HEK293 (cell line): ENCODE data around the gene RNPS1.

Experiments
- CTCF ChIA-PET: fragments of 350-600 bp; formaldehyde crosslinking; extraction: SDS; loops from one replicate; lab custom pipeline; 2021; ENCODE audit warnings: antibody characterized with exemption; lab: Yijun Ruan, JAX
- POLR2A ChIA-PET: fragments of 300-600 bp; formaldehyde crosslinking; extraction: SDS; loops from one replicate; lab custom pipeline; 2020; ENCODE audit warnings: antibody characterized with exemption, inconsistent platforms; lab: Yijun Ruan, JAX
- H3K27ac ChIP-seq: fragments of 200-500 bp; sonication (Bioruptor generic); 2 replicates; pipeline ENCODE4 v1.5.1; 2014; ENCODE audit warnings: low read depth, low read length, control low read depth, inconsistent platforms; ENCODE audit errors: extremely low read depth
- H3K36me3 ChIP-seq, 2 experiments: fragments of 200-500 bp in 1 of 2; sonication (Bioruptor generic) in 1 of 2; 1 replicate in 1 of 2; 2 replicates in 1 of 2; pipeline ENCODE4 v1.5.1; 2014 to 2017; ENCODE audit warnings: inconsistent platforms in 2 of 2, low read length in 2 of 2; ENCODE audit not compliant: control insufficient read depth in 2 of 2, insufficient read depth in 1 of 2
- H3K4me1 ChIP-seq: fragments of 200-500 bp; sonication (Bioruptor generic); 2 replicates; pipeline ENCODE4 v1.5.1; 2014; ENCODE audit warnings: mild to moderate bottlenecking, low read length, inconsistent platforms; ENCODE audit not compliant: control insufficient read depth, insufficient read depth
- H3K4me3 ChIP-seq: 2 replicates; pipeline ENCODE4 v1.5.1; 2011; ENCODE audit warnings: low read depth, mild to moderate bottlenecking, control low read depth, low read length, moderate library complexity
- H3K9me3 ChIP-seq: fragments of 200-500 bp; sonication (Bioruptor generic); 2 replicates; pipeline ENCODE4 v1.5.1; 2014; ENCODE audit warnings: low read depth, low read length, inconsistent platforms; ENCODE audit not compliant: control insufficient read depth, insufficient read depth
- KLF1 ChIP-seq: fragments of 450-650 bp; formaldehyde crosslinking; IDR thresholded peaks from 2 replicates; pipeline ENCODE4 v1.5.1; 2016; ENCODE audit warnings: missing biosample characterization, missing genetic modification characterization
- KLF16 ChIP-seq: fragments of 450-650 bp; formaldehyde crosslinking; IDR thresholded peaks from 2 replicates; pipeline ENCODE4 v1.5.1; 2017; ENCODE audit warnings: missing biosample characterization, missing genetic modification characterization
- OVOL3 ChIP-seq: fragments of 450-650 bp; formaldehyde crosslinking; IDR thresholded peaks from 2 replicates; pipeline ENCODE4 v1.5.1; 2016; ENCODE audit warnings: missing biosample characterization, missing genetic modification characterization
- ZFHX2 ChIP-seq: fragments of 450-650 bp; formaldehyde crosslinking; conservative IDR thresholded peaks from 2 replicates; pipeline ENCODE4 v1.5.1; 2016; ENCODE audit warnings: missing biosample characterization, missing genetic modification characterization
- ZNF48 ChIP-seq: fragments of 450-650 bp; formaldehyde crosslinking; IDR thresholded peaks from 2 replicates; pipeline ENCODE4 v1.5.1; 2016; ENCODE audit warnings: missing biosample characterization, missing genetic modification characterization
- ZNF600 ChIP-seq: fragments of 450-650 bp; formaldehyde crosslinking; IDR thresholded peaks from 2 replicates; pipeline ENCODE4 v1.5.1; 2016; ENCODE audit warnings: missing biosample characterization, missing genetic modification characterization
- ZNF76 ChIP-seq: fragments of 450-650 bp; formaldehyde crosslinking; IDR thresholded peaks from 2 replicates; pipeline ENCODE4; 2016; ENCODE audit warnings: low read depth, missing biosample characterization, missing genetic modification characterization, borderline replicate concordance
- TF ChIP-seq, protein P1 (sequence below): fragments of 450-650 bp; formaldehyde crosslinking; IDR thresholded peaks from 2 replicates; pipeline ENCODE4 v1.5.1; 2017; ENCODE audit warnings: missing biosample characterization, missing genetic modification characterization
- TF ChIP-seq, protein P2 (sequence below): fragments of 450-650 bp; formaldehyde crosslinking; IDR thresholded peaks from 2 replicates; pipeline ENCODE4 v1.5.1; 2016; ENCODE audit warnings: missing biosample characterization, missing genetic modification characterization, low read depth

Gene RNPS1

DNA sequence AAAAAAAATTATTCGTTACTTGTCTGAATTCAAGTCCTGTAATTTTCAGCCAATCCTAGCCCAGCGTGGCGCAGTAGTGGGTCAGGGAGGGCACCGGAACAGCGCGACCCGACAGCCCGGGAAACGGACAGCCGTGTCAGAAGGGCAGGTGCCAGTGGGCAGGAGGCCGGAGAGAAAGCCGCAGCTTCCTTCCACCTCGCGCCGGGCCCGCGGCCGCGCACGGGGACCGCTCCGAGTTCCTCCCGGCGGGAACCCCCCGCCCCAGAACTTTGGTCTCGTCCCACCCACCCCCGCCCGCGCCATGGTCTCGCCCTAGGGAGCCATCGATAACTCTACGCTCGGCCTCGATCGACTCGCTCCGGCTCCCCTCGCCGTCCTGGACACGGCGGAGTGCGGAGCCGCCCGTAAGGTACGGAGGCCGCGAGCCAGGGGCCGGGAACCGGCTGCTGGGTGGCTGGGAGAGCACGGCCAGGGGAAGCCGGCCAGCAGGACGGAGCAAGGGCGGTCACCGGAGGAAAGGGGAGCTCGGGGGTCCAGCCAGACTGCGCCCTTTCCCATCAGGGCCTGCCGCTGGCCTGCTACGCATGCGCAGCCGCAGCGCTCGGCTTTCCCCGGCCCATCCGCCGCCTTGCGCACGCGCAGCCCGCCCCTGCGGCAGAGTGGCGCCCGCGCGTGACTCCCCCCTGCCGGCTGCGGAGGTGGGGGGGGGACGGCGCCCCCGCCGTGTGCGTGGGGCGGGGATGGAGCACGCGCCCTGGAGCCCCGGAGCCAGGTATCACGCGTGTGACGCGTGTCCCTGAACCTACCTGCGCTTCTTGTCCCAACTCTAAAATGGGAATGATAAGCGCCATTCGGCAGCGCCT is 62.6 kb downstream of the RNPS1 start, which contains the start of gene MLST8 (continued):
- TF ChIP-seq, protein P1, sequence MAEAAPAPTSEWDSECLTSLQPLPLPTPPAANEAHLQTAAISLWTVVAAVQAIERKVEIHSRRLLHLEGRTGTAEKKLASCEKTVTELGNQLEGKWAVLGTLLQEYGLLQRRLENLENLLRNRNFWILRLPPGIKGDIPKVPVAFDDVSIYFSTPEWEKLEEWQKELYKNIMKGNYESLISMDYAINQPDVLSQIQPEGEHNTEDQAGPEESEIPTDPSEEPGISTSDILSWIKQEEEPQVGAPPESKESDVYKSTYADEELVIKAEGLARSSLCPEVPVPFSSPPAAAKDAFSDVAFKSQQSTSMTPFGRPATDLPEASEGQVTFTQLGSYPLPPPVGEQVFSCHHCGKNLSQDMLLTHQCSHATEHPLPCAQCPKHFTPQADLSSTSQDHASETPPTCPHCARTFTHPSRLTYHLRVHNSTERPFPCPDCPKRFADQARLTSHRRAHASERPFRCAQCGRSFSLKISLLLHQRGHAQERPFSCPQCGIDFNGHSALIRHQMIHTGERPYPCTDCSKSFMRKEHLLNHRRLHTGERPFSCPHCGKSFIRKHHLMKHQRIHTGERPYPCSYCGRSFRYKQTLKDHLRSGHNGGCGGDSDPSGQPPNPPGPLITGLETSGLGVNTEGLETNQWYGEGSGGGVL: peak; percentile 76; the same call in 1 of the 2 replicates
- TF ChIP-seq, protein P2, sequence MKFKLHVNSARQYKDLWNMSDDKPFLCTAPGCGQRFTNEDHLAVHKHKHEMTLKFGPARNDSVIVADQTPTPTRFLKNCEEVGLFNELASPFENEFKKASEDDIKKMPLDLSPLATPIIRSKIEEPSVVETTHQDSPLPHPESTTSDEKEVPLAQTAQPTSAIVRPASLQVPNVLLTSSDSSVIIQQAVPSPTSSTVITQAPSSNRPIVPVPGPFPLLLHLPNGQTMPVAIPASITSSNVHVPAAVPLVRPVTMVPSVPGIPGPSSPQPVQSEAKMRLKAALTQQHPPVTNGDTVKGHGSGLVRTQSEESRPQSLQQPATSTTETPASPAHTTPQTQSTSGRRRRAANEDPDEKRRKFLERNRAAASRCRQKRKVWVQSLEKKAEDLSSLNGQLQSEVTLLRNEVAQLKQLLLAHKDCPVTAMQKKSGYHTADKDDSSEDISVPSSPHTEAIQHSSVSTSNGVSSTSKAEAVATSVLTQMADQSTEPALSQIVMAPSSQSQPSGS: no peak
- TF ChIP-seq OVOL3 (peak; percentile 52; the same call in 1 of the 2 replicates), KLF1 (tag by site-specific recombination) (peak; percentile 42; the same call in 1 of the 2 replicates), ZNF76 (tag by site-specific recombination) (peak; percentile 85), KLF16 (tag by site-specific recombination) (no peak; the same call in 1 of the 2 replicates), ZNF48 (tag by site-specific recombination) (no peak)

DNA sequence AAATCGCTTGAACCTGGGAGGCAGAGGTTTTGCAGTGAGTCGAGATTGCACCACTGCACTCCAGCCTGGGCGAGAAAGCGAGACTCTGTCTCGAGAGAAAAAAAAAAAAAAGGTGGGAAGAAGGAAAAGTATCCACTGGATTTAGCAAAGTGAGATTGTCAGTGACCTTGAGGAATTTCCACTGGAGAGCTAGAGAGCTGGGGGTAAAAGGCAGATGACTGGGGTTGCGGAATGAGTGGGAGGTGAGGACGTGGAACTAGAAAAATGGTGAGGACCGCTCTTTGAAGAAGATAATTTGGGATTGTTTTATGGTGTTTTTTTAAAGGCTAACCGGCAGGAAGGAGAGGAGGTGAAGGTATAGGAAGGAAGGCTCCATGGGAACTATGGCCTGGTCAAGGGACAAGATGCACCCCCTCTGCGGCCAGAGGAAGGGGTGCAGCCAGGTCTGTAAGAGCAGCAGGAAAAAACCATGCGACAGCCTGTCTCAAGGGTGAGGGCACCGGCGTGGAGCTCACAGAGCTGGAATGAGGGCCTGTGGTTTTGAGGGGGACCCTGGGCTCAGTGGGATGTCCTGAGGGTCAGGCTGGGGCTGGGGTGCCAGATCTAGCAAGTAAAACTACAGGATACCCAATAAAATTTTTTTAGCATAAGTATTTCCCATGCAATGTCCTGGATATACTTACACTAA is 63.4 kb downstream of the RNPS1 start:
- peaks cover 0 to 30% of the 10 kb centered on the region in 2 experiments; a peak in 1 of 3 replicates for H3K36me3 ChIP-seq
- no peaks in the 10 kb centered on the region for H3K9me3 ChIP-seq
- peak; percentile 26 for TF ChIP-seq ZFHX2 (tag by site-specific recombination)
- no peak for TF ChIP-seq ZNF76 (tag by site-specific recombination)
- TF ChIP-seq ZNF600 (tag by site-specific recombination): 0 out of 2 replicates have a peak, but pooled peaks have one; percentile 35
- ChIA-PET CTCF (interaction anchor here (0.6 to 1.7 kb wide), 3 partner anchors 10 to 263 kb away, joined by 3 to 6 read pairs (median 4); no protein-coding TSS in a partner anchor), POLR2A (interaction anchor here (0.6 to 4.3 kb wide), 7 partner anchors 10 to 263 kb away, joined by 3 to 22 read pairs (median 5); partner anchors contain the start of genes PGP, TBL3 and TRAF7)
- peak overlapping the region; percentile 90; the same call in 1 of the 2 replicates for H3K27ac ChIP-seq
- H3K4me3 ChIP-seq: peak overlapping the region; percentile 96
- H3K4me1 ChIP-seq: no peaks in the 10 kb centered on the region
